Suprapubic skin (tissue), 3 donors: ENCODE results near the gene MRPL40.

ENCODE experiments used
- POLR2AphosphoS5 ChIP-seq, 3 donors: sonication (generic); formaldehyde crosslinking; IDR thresholded peaks; one replicate each; pipeline ENCODE4 v1.6.1; 2017; ENCODE audit warnings: antibody characterized with exemption in 3 of 3
- TF ChIP-seq, protein P1 (sequence below), 2 donors: fragments of 200-600 bp in 1 of 2; fragments of 450-650 bp in 1 of 2; sonication (generic) in 1 of 2; IDR thresholded peaks; one replicate each; pipeline ENCODE4 v1.5.1; 2016 to 2019; ENCODE audit warnings: antibody characterized with exemption in 2 of 2, mild to moderate bottlenecking in 1 of 2, moderate library complexity in 1 of 2

DNA sequence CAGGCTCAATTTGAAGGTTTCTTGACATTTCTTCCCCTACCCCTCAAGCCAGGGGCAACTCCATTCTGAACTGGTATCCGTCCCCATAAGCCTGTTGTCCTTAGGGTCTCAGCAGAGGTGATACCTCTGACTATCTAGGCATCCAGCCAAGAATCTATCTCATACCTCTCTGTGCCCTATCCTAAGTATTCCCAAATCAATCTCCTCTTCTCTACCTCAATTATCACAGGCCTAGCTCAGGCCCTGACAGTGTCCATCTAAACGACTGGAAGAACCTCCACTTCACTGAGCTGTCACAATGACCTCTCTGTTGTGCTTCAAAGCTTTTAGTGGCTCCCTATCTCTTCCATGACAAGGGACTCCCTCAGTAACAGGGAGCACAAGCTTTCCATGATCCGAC is 27.7 kb upstream of the MRPL40 start:
- TF ChIP-seq POLR2AphosphoS5 (IDR thresholded peaks at IDR 0.05): no peak
- TF ChIP-seq, protein P1, sequence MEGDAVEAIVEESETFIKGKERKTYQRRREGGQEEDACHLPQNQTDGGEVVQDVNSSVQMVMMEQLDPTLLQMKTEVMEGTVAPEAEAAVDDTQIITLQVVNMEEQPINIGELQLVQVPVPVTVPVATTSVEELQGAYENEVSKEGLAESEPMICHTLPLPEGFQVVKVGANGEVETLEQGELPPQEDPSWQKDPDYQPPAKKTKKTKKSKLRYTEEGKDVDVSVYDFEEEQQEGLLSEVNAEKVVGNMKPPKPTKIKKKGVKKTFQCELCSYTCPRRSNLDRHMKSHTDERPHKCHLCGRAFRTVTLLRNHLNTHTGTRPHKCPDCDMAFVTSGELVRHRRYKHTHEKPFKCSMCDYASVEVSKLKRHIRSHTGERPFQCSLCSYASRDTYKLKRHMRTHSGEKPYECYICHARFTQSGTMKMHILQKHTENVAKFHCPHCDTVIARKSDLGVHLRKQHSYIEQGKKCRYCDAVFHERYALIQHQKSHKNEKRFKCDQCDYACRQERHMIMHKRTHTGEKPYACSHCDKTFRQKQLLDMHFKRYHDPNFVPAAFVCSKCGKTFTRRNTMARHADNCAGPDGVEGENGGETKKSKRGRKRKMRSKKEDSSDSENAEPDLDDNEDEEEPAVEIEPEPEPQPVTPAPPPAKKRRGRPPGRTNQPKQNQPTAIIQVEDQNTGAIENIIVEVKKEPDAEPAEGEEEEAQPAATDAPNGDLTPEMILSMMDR (IDR thresholded peaks at IDR 0.05): no peak
